Measurements from ENCODE around the gene CKB.

- TF ChIP-seq CSDC2 (CRISPR knock-in tag; IDR thresholded peaks at IDR 0.05), result no peak
- TF ChIP-seq ZNF70 (CRISPR knock-in tag; IDR thresholded peaks at IDR 0.05), result no peak
- TF ChIP-seq ARNTL (CRISPR knock-in tag; IDR thresholded peaks at IDR 0.05; ENCODE audit: borderline replicate concordance, low read depth), result no peak
These were observed 11.5 kb upstream of the CKB start for GRCh38 chr14:103533999-103534575.

Measured in SK-N-SH treated with all-trans-retinoic acid at 6 μM for 48 hours (cell line).